SK-N-SH (cell line): Measurements from ENCODE around the gene PKNOX2. TPM values are rescaled to one million over a fixed set of nuclear protein-coding genes. Genes with fewer than 3 reads are reported as not detected.

ENCODE experiments used
- CTCF ChIA-PET: fragments of 300-600, 350-600 bp; formaldehyde crosslinking; extraction: SDS; loops from one replicate; lab custom pipeline; 2021; lab: Yijun Ruan, JAX
- POLR2A ChIA-PET: fragments of 350-600 bp; sonication (Branson Sonifier 250); formaldehyde crosslinking; extraction: SDS; loops from one replicate; lab custom pipeline; 2020; ENCODE audit warnings: antibody characterized with exemption, inconsistent platforms; lab: Yijun Ruan, JAX
- DNase-seq: peaks from one replicate; pipeline ENCODE4 v3.0.0; 2012
- H2AFZ ChIP-seq: fragments of 200-600 bp; sonication (generic); 2 replicates; pipeline ENCODE4 v1.8.1; 2016; ENCODE audit warnings: antibody characterized with exemption, mild to moderate bottlenecking, low read depth
- H3F3A ChIP-seq: fragments of 200-600 bp; sonication (generic); replicated peaks from 2 replicates; pipeline ENCODE3; 2016; ENCODE audit warnings: antibody characterized with exemption, mild to moderate bottlenecking; ENCODE audit not compliant: insufficient read depth
- H3K27ac ChIP-seq, 2 experiments: fragments of 200-500 bp in 1 of 2; fragments of 200-600 bp in 1 of 2; sonication (Bioruptor generic) in 1 of 2; sonication (generic), shearing (Covaris generic) in 1 of 2; 2 replicates each; pipeline versions ENCODE4 v1.5.1 to v1.6.1; 2014 to 2016; ENCODE audit warnings: low read depth in 2 of 2, inconsistent platforms in 1 of 2, low read length in 1 of 2, mild to moderate bottlenecking in 1 of 2, mixed read lengths in 1 of 2
- H3K27me3 ChIP-seq: fragments of 200-600 bp; sonication (generic), shearing (Covaris generic); 2 replicates; pipeline ENCODE4 v1.6.1; 2016; ENCODE audit warnings: mixed run types; ENCODE audit not compliant: insufficient read depth
- H3K36me3 ChIP-seq, 2 experiments: fragments of 200-500 bp in 1 of 2; fragments of 200-600 bp in 1 of 2; sonication (Bioruptor generic) in 1 of 2; sonication (generic) in 1 of 2; replicated peaks in 1 of 2; 2 replicates each; pipeline versions ENCODE3 to v1.5.1; 2014 to 2016; ENCODE audit warnings: low read length in 1 of 2, mild to moderate bottlenecking in 1 of 2; ENCODE audit not compliant: insufficient read depth in 2 of 2, control insufficient read depth in 1 of 2
- H3K4me1 ChIP-seq, 2 experiments: fragments of 200-500 bp in 1 of 2; fragments of 200-600 bp in 1 of 2; sonication (Bioruptor generic) in 1 of 2; sonication (generic), shearing (Covaris generic) in 1 of 2; 2 replicates each; pipeline versions ENCODE4 v1.5.1 to v1.6.1; 2014 to 2016; ENCODE audit warnings: low read depth in 1 of 2, low read length in 1 of 2, mixed run types in 1 of 2; ENCODE audit not compliant: insufficient read depth in 2 of 2, control insufficient read depth in 1 of 2
- H3K4me2 ChIP-seq: fragments of 200-600 bp; sonication (generic), shearing (Covaris generic); 2 replicates; pipeline ENCODE4 v1.6.1; 2017; ENCODE audit warnings: mixed run types
- H3K4me3 ChIP-seq, 2 experiments: fragments of 200-500 bp in 1 of 2; fragments of 200-600 bp in 1 of 2; sonication (Bioruptor generic) in 1 of 2; sonication (generic), shearing (Covaris generic) in 1 of 2; 2 replicates each; pipeline versions ENCODE4 v1.5.1 to v1.8.1; 2014 to 2016; ENCODE audit warnings: low read depth in 2 of 2, inconsistent platforms in 1 of 2, low read length in 1 of 2, mild to moderate bottlenecking in 1 of 2, mixed read lengths in 1 of 2, moderate library complexity in 1 of 2
- H3K79me2 ChIP-seq: fragments of 200-600 bp; sonication (generic); 2 replicates; pipeline ENCODE4 v1.8.1; 2017; ENCODE audit warnings: mild to moderate bottlenecking; ENCODE audit not compliant: insufficient read depth
- H3K9ac ChIP-seq: fragments of 200-600 bp; sonication (generic); 2 replicates; pipeline ENCODE4 v1.6.1; 2017; ENCODE audit warnings: mixed run types
- H3K9me2 ChIP-seq: fragments of 200-600 bp; sonication (generic); 2 replicates; pipeline ENCODE4 v1.6.1; 2017; ENCODE audit warnings: mixed run types
- H3K9me3 ChIP-seq: fragments of 200-600 bp; sonication (generic); 2 replicates; pipeline ENCODE4 v1.6.1; 2017; ENCODE audit warnings: mixed run types, mild to moderate bottlenecking, moderate library complexity
- H4K20me1 ChIP-seq: fragments of 200-600 bp; sonication (generic); 2 replicates; pipeline ENCODE4 v1.6.1; 2017; ENCODE audit warnings: mild to moderate bottlenecking, mixed run types; ENCODE audit not compliant: insufficient read depth
- CHD2 ChIP-seq: fragments of 150-350 bp; IDR thresholded peaks from 2 replicates; pipeline ENCODE4 v1.6.1; 2018; ENCODE audit warnings: low read length; ENCODE audit not compliant: partially characterized antibody
- EP300 ChIP-seq, 2 experiments: IDR thresholded peaks; 2 replicates each; pipeline versions ENCODE4 v1.4.0 to v1.6.1; 2012; ENCODE audit warnings: borderline replicate concordance in 1 of 2, low read depth in 1 of 2, low read length in 1 of 2
- EZH2phosphoT487 ChIP-seq: fragments of 200-600 bp; sonication (generic); IDR thresholded peaks from 2 replicates; pipeline ENCODE4 v1.6.1; 2017; ENCODE audit warnings: low read depth, mixed run types, mild to moderate bottlenecking, antibody characterized with exemption, moderate library complexity, borderline replicate concordance
- FOXJ3 ChIP-seq: sonication (generic); formaldehyde crosslinking; IDR thresholded peaks from 2 replicates; pipeline ENCODE4 v1.5.1; 2020; ENCODE audit warnings: mild to moderate bottlenecking, missing genetic modification reagents
- GABPA ChIP-seq: IDR thresholded peaks from 2 replicates; pipeline ENCODE4 v1.4.0; 2012; ENCODE audit warnings: low read depth, mild to moderate bottlenecking
- IRF3 ChIP-seq: fragments of 150-350 bp; IDR thresholded peaks from 2 replicates; pipeline ENCODE4 v1.6.1; 2016; ENCODE audit warnings: mild to moderate bottlenecking, low read depth, low read length
- MEF2A ChIP-seq: IDR thresholded peaks from 2 replicates; pipeline ENCODE4 v1.4.0; 2012; ENCODE audit warnings: low read depth, borderline replicate concordance
- NRF1 ChIP-seq: IDR thresholded peaks from 2 replicates; pipeline ENCODE4 v1.6.1; 2012; ENCODE audit warnings: low read depth, mild to moderate bottlenecking, low read length
- POLR2AphosphoS5 ChIP-seq: IDR thresholded peaks from 2 replicates; pipeline ENCODE4 v1.6.1; 2012; ENCODE audit warnings: low read depth, low read length
- RCOR1 ChIP-seq: fragments of 150-350 bp; IDR thresholded peaks from 2 replicates; pipeline ENCODE4 v1.6.1; 2017; ENCODE audit warnings: antibody characterized with exemption, low read length
- REST ChIP-seq: IDR thresholded peaks from 2 replicates; pipeline ENCODE4 v1.6.1; 2012; ENCODE audit warnings: mild to moderate bottlenecking, low read depth, low read length, moderate library complexity
- SMC3 ChIP-seq: IDR thresholded peaks from 2 replicates; pipeline ENCODE4 v1.6.1; 2012; ENCODE audit warnings: low read depth, low read length, improper control_type of control experiment
- TCF12 ChIP-seq: IDR thresholded peaks from 2 replicates; pipeline ENCODE4 v1.4.0; 2012
- TEAD4 ChIP-seq: IDR thresholded peaks from 2 replicates; pipeline ENCODE4 v1.4.0; 2012; ENCODE audit warnings: mild to moderate bottlenecking, borderline replicate concordance; ENCODE audit not compliant: insufficient read depth
- USF2 ChIP-seq: fragments of 150-350 bp; IDR thresholded peaks from 2 replicates; pipeline ENCODE4 v1.6.1; 2017; ENCODE audit warnings: antibody characterized with exemption, low read length, low read depth, borderline replicate concordance
- YY1 ChIP-seq: IDR thresholded peaks from 2 replicates; pipeline ENCODE4 v1.4.0; 2012; ENCODE audit warnings: low read depth, mild to moderate bottlenecking
- ZBTB33 ChIP-seq: IDR thresholded peaks from 2 replicates; pipeline ENCODE4 v1.4.0; 2012; ENCODE audit warnings: low read depth, borderline replicate concordance
- WGBS: methylation state at CpG from one replicate; pipeline ENCODE4 v1.1.6; 2017; ENCODE audit warnings: low lambda C conversion rate; 5-methylcytosine and 5-hydroxymethylcytosine counted together
- polyA plus RNA-seq, 3 experiments: library from polyadenylated mRNA; depleted of rRNA; stranded (reverse); fragments of >200 nt; gene quantifications; 2 replicates each; pipeline ENCODE4 v1.2.3, GENCODE V29; 2012

Gene PKNOX2
- polyA plus RNA-seq, 1 of the 3 experiments (the other 2 are of a cell fraction): 0.02 TPM

GRCh38 chr11:125157118-125157733 is 7.3 kb upstream of the PKNOX2 start:
- Histone ChIP-seq H3K79me2 (no peaks in the 10 kb centered on the region), H3K9ac (no peak overlapping the region), H2AFZ (no peak overlapping the region), H3K27me3 (no peaks in the 10 kb centered on the region; the same call in 1 of the 2 replicates), H3K4me2 (no peak overlapping the region), H3F3A (no peaks in the 10 kb centered on the region), H3K27ac (no peak overlapping the region), H3K9me3 (no peaks in the 10 kb centered on the region), H3K9me2 (no peaks in the 10 kb centered on the region), H4K20me1 (no peaks in the 10 kb centered on the region), H3K4me1 (peaks cover 0 to 8% of the 10 kb centered on the region in 2 experiments; a peak in 1 of 4 replicates), H3K36me3 (no peaks in the 10 kb centered on the region), H3K4me3 (no peak overlapping the region)
- POLR2A ChIA-PET: no interaction called here
- 56% methylated on average over 6 of the region's 6 CpGs for WGBS
- TF ChIP-seq EP300 (IDR thresholded peaks at IDR 0.05; ENCODE audit: borderline replicate concordance in 1 of 2, low read depth in 1 of 2, low read length in 1 of 2) (no peak), SMC3 (no peak), NRF1 (no peak), GABPA (no peak), REST (no peak), CHD2 (no peak), FOXJ3 (CRISPR knock-in tag) (no peak), TEAD4 (no peak), USF2 (no peak), YY1 (no peak), RCOR1 (no peak), ZBTB33 (no peak), IRF3 (no peak), EZH2phosphoT487 (no peak), POLR2AphosphoS5 (no peak), MEF2A (no peak), TCF12 (no peak)
- no peak for DNase-seq
- CTCF ChIA-PET: interaction anchor here (1.0 to 5.1 kb wide), 5 partner anchors 9 to 248 kb away, joined by 3 to 44 read pairs (median 5); no protein-coding TSS in a partner anchor
